Measurements from ENCODE around the gene GATA5.

The GATA5 gene

GRCh38 chr20:62415354-62416111 lies 60.3 kb downstream of the GATA5 start:
- no peak for DNase-seq (ENCODE audit: low read depth)

- DNase-seq (ENCODE audit: low read depth), result no peak
These were observed 61.8 kb downstream of the GATA5 start for GRCh38 chr20:62413896-62414481.
